HG02642 (cell line): Measurements from ENCODE around the gene NREP.
A peak's percentile ranks its signal among the peaks of the same experiment; 100 is the strongest.
"Not testable (repeated sequence)": the region's sequence is repeated elsewhere in the genome, so short reads cannot be mapped to it uniquely, and the experiment has no call there.

Source experiments
- ATAC-seq: cut with Tn5 transposase; IDR thresholded peaks from one replicate; pipeline ENCODE4 v1.9.1; 2021; ENCODE audit warnings: mild to moderate bottlenecking; ENCODE audit not compliant: unreplicated experiment, poor library complexity

The NREP gene

GRCh38 chr5:111742177-111742994 lies 14.6 kb downstream of the NREP start:
- ATAC-seq, result no peak

GRCh38 chr5:111741278-111741677 lies 15.7 kb downstream of the NREP start:
- peak; percentile 46 for ATAC-seq

- no peak for ATAC-seq
These were observed 17.6 kb downstream of the NREP start for GRCh38 chr5:111739416-111739815.

GRCh38 chr5:111738118-111738517 lies 18.9 kb downstream of the NREP start:
- no peak for ATAC-seq

GRCh38 chr5:111737716-111738115 lies 19.3 kb downstream of the NREP start:
- no peak for ATAC-seq

- no peak for ATAC-seq
These were observed 21.3 kb downstream of the NREP start for GRCh38 chr5:111735583-111736270.

- no peak for ATAC-seq
These were observed 22.4 kb downstream of the NREP start for GRCh38 chr5:111734597-111734996.

GRCh38 chr5:111734013-111734412 lies 23.0 kb downstream of the NREP start:
- ATAC-seq, result no peak

- no peak for ATAC-seq
These were observed 23.4 kb downstream of the NREP start for GRCh38 chr5:111733571-111733970.

GRCh38 chr5:111731638-111732037 lies 25.4 kb downstream of the NREP start:
- no peak for ATAC-seq

- ATAC-seq, result no peak
These were observed 26.2 kb downstream of the NREP start for GRCh38 chr5:111730659-111731382.

- ATAC-seq, result no peak
These were observed 28.1 kb downstream of the NREP start for GRCh38 chr5:111728941-111729340.

- no peak for ATAC-seq
These were observed 30.0 kb downstream of the NREP start for GRCh38 chr5:111726986-111727385.

GRCh38 chr5:111722140-111722539 lies 34.9 kb downstream of the NREP start:
- no peak for ATAC-seq

GRCh38 chr5:111720333-111720890 lies 36.6 kb downstream of the NREP start:
- no peak for ATAC-seq

- no peak for ATAC-seq
These were observed 37.2 kb downstream of the NREP start for GRCh38 chr5:111719773-111720172.

GRCh38 chr5:111716789-111717188 lies 40.2 kb downstream of the NREP start:
- not testable (repeated sequence) for ATAC-seq

- no peak for ATAC-seq
These were observed 49.3 kb downstream of the NREP start for GRCh38 chr5:111707630-111708164.

- no peak for ATAC-seq
These were observed 50.6 kb downstream of the NREP start for GRCh38 chr5:111706345-111706744.

- peak; percentile 40 for ATAC-seq
These were observed 52.4 kb downstream of the NREP start for GRCh38 chr5:111704452-111705085.
